ENCODE results near the gene EDDM13. TPM values are rescaled to one million over a fixed set of nuclear protein-coding genes. Genes with fewer than 3 reads are reported as not detected.
"Not testable (repeated sequence)": the region's sequence is repeated elsewhere in the genome, so short reads cannot be mapped to it uniquely, and the experiment has no call there.

The EDDM13 gene
- total RNA-seq, 4 donors from 2014 or later, result not detected

DNA sequence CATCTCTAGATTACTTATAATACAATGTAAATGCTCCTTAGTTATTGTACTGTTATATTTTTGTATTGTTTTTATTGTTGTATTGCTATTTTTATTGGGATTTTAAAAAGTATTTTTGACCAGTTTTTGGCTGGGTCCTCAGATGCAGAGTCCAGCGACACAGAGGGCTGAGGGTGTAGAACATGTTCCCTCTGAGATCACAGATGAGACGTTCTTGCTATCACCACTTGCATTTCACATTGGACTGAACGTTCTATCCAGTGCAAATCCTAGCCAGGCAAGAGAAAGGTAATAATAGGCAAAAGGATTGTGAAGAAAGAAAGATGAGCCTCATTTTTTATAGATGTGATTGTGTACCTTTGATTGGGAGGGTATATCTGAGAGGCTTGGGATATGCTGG is 27.1 kb downstream of the EDDM13 start:
- Histone ChIP-seq H3K4me3 (no peak overlapping the region), H3K4me1 (no peaks in the 10 kb centered on the region), H3K9me3 (no peaks in the 10 kb centered on the region), H3K27ac (no peak overlapping the region), H3K27me3 (no peaks in the 10 kb centered on the region), H3K36me3 (no peaks in the 10 kb centered on the region)
- ATAC-seq (no peak), DNase-seq (no peak)
- no peak for TF ChIP-seq POLR2A (IDR thresholded peaks at IDR 0.05)
- TF ChIP-seq CTCF (IDR thresholded peaks at IDR 0.05 in 4 of 5, conservative IDR thresholded peaks at IDR 0.05 in 1 of 5), result no peak
- in situ Hi-C loops (cut with MboI; ENCODE audit: low sequenced_read_pairs in 4 of 4) (no loop called here), intact Hi-C loops (cut with DNase I; ENCODE audit: low total_unique reads) (no loop called here)

DNA sequence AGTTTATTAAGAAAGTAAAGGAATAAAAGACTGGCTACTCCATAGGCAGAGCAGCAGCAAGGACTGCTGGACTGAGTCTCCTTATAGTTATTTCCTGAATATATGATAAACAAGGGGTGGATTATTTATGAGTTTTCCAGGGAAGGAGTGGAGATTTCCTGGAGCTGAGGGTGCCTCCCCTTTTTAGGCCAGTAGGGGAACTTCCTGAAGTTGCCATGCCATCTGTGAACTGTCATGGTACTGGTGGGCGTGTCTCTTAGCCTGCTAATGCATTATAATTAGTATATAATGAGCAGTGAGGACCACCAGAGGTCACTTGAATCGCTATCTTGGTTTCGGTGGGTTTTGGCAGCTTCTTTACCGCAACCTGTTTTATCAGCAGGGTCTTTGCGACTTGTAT is 28.6 kb downstream of the EDDM13 start:
- H3K4me1 ChIP-seq, result no peaks in the 10 kb centered on the region
- no peaks in the 10 kb centered on the region for H3K27me3 ChIP-seq
- peaks cover 0 to 4% of the 10 kb centered on the region in 2 donors for H3K36me3 ChIP-seq
- H3K27ac ChIP-seq, result no peak overlapping the region
- no peak overlapping the region for H3K4me3 ChIP-seq
- DNase-seq, result no peak
- intact Hi-C loops (cut with DNase I; ENCODE audit: low total_unique reads), result no loop called here
- ATAC-seq, result no peak
- TF ChIP-seq POLR2A (IDR thresholded peaks at IDR 0.05), result no peak
- no peak for TF ChIP-seq CTCF (IDR thresholded peaks at IDR 0.05 in 4 of 5, conservative IDR thresholded peaks at IDR 0.05 in 1 of 5)
- no peaks in the 10 kb centered on the region for H3K9me3 ChIP-seq
- in situ Hi-C loops (cut with MboI; ENCODE audit: low sequenced_read_pairs in 4 of 4), result no loop called here

DNA sequence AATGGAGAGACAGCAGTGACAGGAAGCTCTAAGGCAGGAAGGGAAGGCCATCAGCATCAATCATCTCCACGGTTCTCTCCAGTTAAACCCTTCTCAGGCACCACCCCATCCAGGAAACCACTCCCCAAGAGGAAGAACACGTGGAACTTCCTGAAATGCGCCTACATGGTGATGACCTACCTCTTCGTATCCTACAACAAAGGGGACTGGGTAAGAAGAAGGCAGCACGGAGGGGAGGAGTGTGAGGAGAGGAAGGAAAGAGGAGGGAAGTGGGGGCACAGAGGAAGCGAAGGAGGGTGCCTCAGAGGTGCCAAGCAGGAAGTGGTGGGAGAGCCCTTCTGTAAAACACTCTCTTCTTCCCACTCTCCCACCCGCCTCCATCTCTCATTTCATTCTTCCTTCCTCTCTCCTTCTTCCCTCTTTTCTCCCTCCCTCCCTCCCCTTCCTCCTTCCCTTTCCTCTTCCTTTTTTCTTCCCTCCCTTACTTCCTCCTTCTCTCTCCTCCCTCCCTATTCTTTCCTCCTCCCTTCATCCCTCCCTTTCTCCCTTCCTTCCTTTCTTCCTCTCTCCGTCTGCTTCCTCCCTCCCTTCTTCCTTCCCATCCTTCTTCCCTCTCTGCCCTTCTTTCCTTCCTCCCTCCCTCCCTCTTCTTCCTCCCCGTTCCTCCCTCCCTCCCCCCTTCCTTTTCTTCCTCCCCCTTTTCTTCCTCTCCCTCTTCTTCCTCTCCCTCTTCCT is 29.5 kb downstream of the EDDM13 start:
- intact Hi-C loops (cut with DNase I; ENCODE audit: low total_unique reads), result no loop called here
- no peak overlapping the region for H3K27ac ChIP-seq
- H3K36me3 ChIP-seq, result peaks cover 0 to 4% of the 10 kb centered on the region in 2 donors
- H3K4me3 ChIP-seq, result no peak overlapping the region
- ATAC-seq (no peak), DNase-seq (no peak)
- in situ Hi-C loops (cut with MboI; ENCODE audit: low sequenced_read_pairs in 4 of 4), result no loop called here
- no peaks in the 10 kb centered on the region for H3K27me3 ChIP-seq
- no peak for TF ChIP-seq CTCF (IDR thresholded peaks at IDR 0.05 in 4 of 5, conservative IDR thresholded peaks at IDR 0.05 in 1 of 5)
- no peak for TF ChIP-seq POLR2A (IDR thresholded peaks at IDR 0.05)
- H3K9me3 ChIP-seq, result no peaks in the 10 kb centered on the region
- no peaks in the 10 kb centered on the region for H3K4me1 ChIP-seq

DNA sequence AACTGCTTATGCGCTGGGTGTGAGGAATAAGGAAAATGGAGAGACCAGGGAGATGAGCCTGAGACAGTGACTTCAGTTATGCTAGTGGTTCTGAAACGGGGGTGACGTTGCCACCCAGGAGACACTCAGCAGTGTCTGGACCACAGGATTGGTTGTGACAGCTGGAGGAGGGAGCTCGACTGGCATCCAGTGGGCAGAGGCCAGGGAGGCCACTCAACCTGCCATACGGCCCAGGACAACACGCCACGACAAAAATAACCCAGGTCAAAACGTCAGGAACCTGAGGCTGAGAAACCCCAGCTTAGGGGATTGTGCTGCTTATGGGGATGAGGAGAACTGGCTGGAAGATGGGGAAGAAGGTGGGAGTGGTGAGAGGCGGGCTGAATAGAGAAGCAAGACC is 31.7 kb downstream of the EDDM13 start:
- ATAC-seq (no peak), DNase-seq (no peak)
- in situ Hi-C loops (cut with MboI; ENCODE audit: low sequenced_read_pairs in 4 of 4) (no loop called here), intact Hi-C loops (cut with DNase I; ENCODE audit: low total_unique reads) (no loop called here)
- no peaks in the 10 kb centered on the region for H3K4me1 ChIP-seq
- H3K4me3 ChIP-seq, result no peak overlapping the region
- no peak overlapping the region for H3K27ac ChIP-seq
- no peaks in the 10 kb centered on the region for H3K27me3 ChIP-seq
- TF ChIP-seq CTCF (IDR thresholded peaks at IDR 0.05 in 4 of 5, conservative IDR thresholded peaks at IDR 0.05 in 1 of 5), result no peak
- peaks cover 0 to 4% of the 10 kb centered on the region in 2 donors for H3K36me3 ChIP-seq
- H3K9me3 ChIP-seq, result no peaks in the 10 kb centered on the region

- Histone ChIP-seq H3K4me3 (no peak overlapping the region), H3K27me3 (no peaks in the 10 kb centered on the region), H3K27ac (no peak overlapping the region), H3K36me3 (peaks cover 0 to 4% of the 10 kb centered on the region in 2 donors), H3K4me1 (no peaks in the 10 kb centered on the region), H3K9me3 (no peaks in the 10 kb centered on the region)
- intact Hi-C loops (cut with DNase I; ENCODE audit: low total_unique reads), result no loop called here
- no peak for ATAC-seq
- TF ChIP-seq CTCF (IDR thresholded peaks at IDR 0.05 in 4 of 5, conservative IDR thresholded peaks at IDR 0.05 in 1 of 5) (no peak), POLR2A (IDR thresholded peaks at IDR 0.05) (no peak)
- in situ Hi-C loops (cut with MboI; ENCODE audit: low sequenced_read_pairs in 4 of 4), result no loop called here
- DNase-seq, result no peak
Observed at GRCh38 chr19:56306016-56306415, 33.5 kb downstream of the EDDM13 start.

GRCh38 chr19:56307062-56307461 is 34.5 kb downstream of the EDDM13 start:
- H3K36me3 ChIP-seq; H3K9me3 ChIP-seq; DNase-seq; H3K27me3 ChIP-seq; H3K27ac ChIP-seq; intact Hi-C loops (cut with DNase I; ENCODE audit: low total_unique reads); ATAC-seq; in situ Hi-C loops (cut with MboI; ENCODE audit: low sequenced_read_pairs in 4 of 4); H3K4me3 ChIP-seq; H3K4me1 ChIP-seq: not testable (repeated sequence)
